ENCODE measurements around the gene INPP5K.
A peak's percentile ranks its signal among the peaks of the same experiment; 100 is the strongest.

Gene INPP5K

DNA sequence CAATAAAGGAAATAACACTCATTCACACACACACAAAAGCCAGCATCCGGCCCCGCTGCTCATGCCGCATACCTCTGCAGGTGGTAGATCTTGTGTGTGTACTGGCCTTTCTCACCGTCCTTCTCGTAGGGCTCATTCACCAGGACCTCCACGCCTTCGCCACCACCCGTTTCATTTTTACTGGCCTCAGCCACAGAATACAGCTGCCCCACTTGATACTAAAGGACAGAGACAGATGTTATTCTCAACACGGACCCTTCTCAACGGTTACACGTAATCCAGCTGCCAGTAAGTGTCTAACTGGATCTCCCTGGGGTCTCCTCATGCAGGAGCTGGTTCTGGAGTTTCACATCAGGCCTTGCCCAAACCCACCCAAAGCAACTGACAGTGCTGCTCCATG is 36.5 kb upstream of the INPP5K start:
- Histone ChIP-seq H3K9me3 (replicated peaks in 1 of 2; ENCODE audit: control insufficient read depth in 2 of 2, insufficient read depth in 1 of 2, low read depth in 1 of 2, low read length in 2 of 2) (no peaks in the 10 kb centered on the region), H2BK15ac (ENCODE audit: low read length) (no peak overlapping the region), H3K14ac (ENCODE audit: low read length) (no peak overlapping the region), H3K9ac (ENCODE audit: low read depth, low read length, poor library complexity) (peak overlapping the region; percentile 32), H2BK120ac (ENCODE audit: low read depth, low read length) (no peak overlapping the region), H3K27me3 (ENCODE audit: control insufficient read depth in 3 of 3, insufficient read depth in 3 of 3, low read depth in 1 of 3, low read length in 3 of 3) (no peaks in the 10 kb centered on the region), H3K4me1 (ENCODE audit: control insufficient read depth in 2 of 2, insufficient read depth in 1 of 2, low read depth in 1 of 2, low read length in 2 of 2) (peaks cover 0 to 3% of the 10 kb centered on the region in 2 donors), H3K27ac (replicated peaks; ENCODE audit: low read length) (no peak overlapping the region), H2BK12ac (ENCODE audit: low read length) (no peak overlapping the region), H3K4me3 (ENCODE audit: low read length in 2 of 2) (no peak overlapping the region), H4K8ac (ENCODE audit: low read depth, low read length) (no peak overlapping the region), H3K23ac (ENCODE audit: low read depth, low read length, poor library complexity) (no peak overlapping the region), H4K91ac (ENCODE audit: low read depth, low read length, poor library complexity) (no peak overlapping the region), H2AFZ (ENCODE audit: low read length) (no peak overlapping the region), H3K4me2 (ENCODE audit: insufficient read depth, low read length, poor library complexity, severe bottlenecking) (no peak overlapping the region), H3K36me3 (replicated peaks in 1 of 2; ENCODE audit: control insufficient read depth in 2 of 2, insufficient read depth in 2 of 2, low read length in 2 of 2) (peaks cover 27 to 92% of the 10 kb centered on the region in 2 donors), H3K4ac (ENCODE audit: low read length) (no peak overlapping the region), H2AK5ac (ENCODE audit: low read depth, low read length) (no peak overlapping the region), H2BK5ac (ENCODE audit: low read length) (no peak overlapping the region), H3K18ac (ENCODE audit: low read length) (no peak overlapping the region), H3K79me1 (ENCODE audit: low read depth, low read length) (peaks cover 7% of the 10 kb centered on the region)
- no CpG with 5 or more reads among the region's 11 CpGs for WGBS, 2 donors (ENCODE audit: extremely low coverage in 2 of 2, insufficient read length in 2 of 2, insufficient replicate concordance in 1 of 2)
- DNase-seq (ENCODE audit: low spot score) = no peak

- no peak overlapping the region for H3K4ac ChIP-seq (ENCODE audit: low read length)
- no peak overlapping the region for H2BK5ac ChIP-seq (ENCODE audit: low read length)
- no peak overlapping the region for H4K8ac ChIP-seq (ENCODE audit: low read depth, low read length)
- no peak overlapping the region for H2AFZ ChIP-seq (ENCODE audit: low read length)
- no peak overlapping the region for H2BK12ac ChIP-seq (ENCODE audit: low read length)
- peak overlapping the region in 1 of 2 donors; percentile 39 for H3K4me3 ChIP-seq (ENCODE audit: low read length in 2 of 2)
- no CpG with 5 or more reads among the region's 12 CpGs for WGBS, 2 donors (ENCODE audit: extremely low coverage in 2 of 2, insufficient read length in 2 of 2, insufficient replicate concordance in 1 of 2)
- H3K14ac ChIP-seq (ENCODE audit: low read length) = no peak overlapping the region
- peaks cover 0 to 3% of the 10 kb centered on the region in 2 donors for H3K4me1 ChIP-seq (ENCODE audit: control insufficient read depth in 2 of 2, insufficient read depth in 1 of 2, low read depth in 1 of 2, low read length in 2 of 2)
- no peak overlapping the region for H2BK15ac ChIP-seq (ENCODE audit: low read length)
- no peak overlapping the region for H3K18ac ChIP-seq (ENCODE audit: low read length)
- H2BK120ac ChIP-seq (ENCODE audit: low read depth, low read length) = no peak overlapping the region
- no peak overlapping the region for H3K4me2 ChIP-seq (ENCODE audit: insufficient read depth, low read length, poor library complexity, severe bottlenecking)
- no peak overlapping the region for H3K23ac ChIP-seq (ENCODE audit: low read depth, low read length, poor library complexity)
- peaks cover 26 to 90% of the 10 kb centered on the region in 2 donors for H3K36me3 ChIP-seq (replicated peaks in 1 of 2; ENCODE audit: control insufficient read depth in 2 of 2, insufficient read depth in 2 of 2, low read length in 2 of 2)
- H3K27me3 ChIP-seq (ENCODE audit: control insufficient read depth in 3 of 3, insufficient read depth in 3 of 3, low read depth in 1 of 3, low read length in 3 of 3) = no peaks in the 10 kb centered on the region
- H2AK5ac ChIP-seq (ENCODE audit: low read depth, low read length) = no peak overlapping the region
- no peaks in the 10 kb centered on the region for H3K9me3 ChIP-seq (replicated peaks in 1 of 2; ENCODE audit: control insufficient read depth in 2 of 2, insufficient read depth in 1 of 2, low read depth in 1 of 2, low read length in 2 of 2)
- no peak overlapping the region for H3K27ac ChIP-seq (replicated peaks; ENCODE audit: low read length)
- H3K79me1 ChIP-seq (ENCODE audit: low read depth, low read length) = peaks cover 7% of the 10 kb centered on the region
- no peak overlapping the region for H4K91ac ChIP-seq (ENCODE audit: low read depth, low read length, poor library complexity)
- DNase-seq (ENCODE audit: low spot score) = no peak
- no peak overlapping the region for H3K9ac ChIP-seq (ENCODE audit: low read depth, low read length, poor library complexity)
Observed at GRCh38 chr17:1551741-1552140, 35.3 kb upstream of the INPP5K start.

DNA sequence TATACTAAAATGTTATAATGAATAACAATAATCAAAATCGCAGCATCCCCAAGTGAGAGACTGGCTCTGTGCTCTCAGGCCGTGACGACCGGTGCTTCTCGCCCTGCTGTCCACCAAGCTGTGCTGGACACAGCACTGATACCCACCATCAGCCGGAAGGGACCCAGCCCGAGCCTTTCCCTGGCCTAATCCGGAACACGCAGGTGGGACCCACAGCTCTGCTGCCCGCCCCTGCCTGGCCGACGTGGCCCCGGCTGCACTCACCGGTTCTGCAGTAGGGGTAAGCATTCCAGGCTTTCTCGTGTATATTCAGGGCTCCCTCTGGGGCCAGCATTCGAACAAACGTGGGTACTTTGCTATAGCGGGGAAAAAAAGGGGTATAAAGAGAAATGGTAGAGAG is 31.6 kb upstream of the INPP5K start:
- no peak for DNase-seq (ENCODE audit: low spot score)
- H3K4me2 ChIP-seq (ENCODE audit: insufficient read depth, low read length, poor library complexity, severe bottlenecking) = no peak overlapping the region
- H3K4ac ChIP-seq (ENCODE audit: low read length) = no peak overlapping the region
- H2AFZ ChIP-seq (ENCODE audit: low read length) = no peak overlapping the region
- H2BK15ac ChIP-seq (ENCODE audit: low read length) = no peak overlapping the region
- H2BK5ac ChIP-seq (ENCODE audit: low read length) = no peak overlapping the region
- no peaks in the 10 kb centered on the region for H3K9me3 ChIP-seq (replicated peaks in 1 of 2; ENCODE audit: control insufficient read depth in 2 of 2, insufficient read depth in 1 of 2, low read depth in 1 of 2, low read length in 2 of 2)
- H3K27me3 ChIP-seq (ENCODE audit: control insufficient read depth in 3 of 3, insufficient read depth in 3 of 3, low read depth in 1 of 3, low read length in 3 of 3) = no peaks in the 10 kb centered on the region
- H3K14ac ChIP-seq (ENCODE audit: low read length) = no peak overlapping the region
- no peak overlapping the region for H2BK12ac ChIP-seq (ENCODE audit: low read length)
- peaks cover 0 to 2% of the 10 kb centered on the region in 2 donors for H3K4me1 ChIP-seq (ENCODE audit: control insufficient read depth in 2 of 2, insufficient read depth in 1 of 2, low read depth in 1 of 2, low read length in 2 of 2)
- H3K4me3 ChIP-seq (ENCODE audit: low read length in 2 of 2) = no peak overlapping the region
- H4K8ac ChIP-seq (ENCODE audit: low read depth, low read length) = no peak overlapping the region
- no peak overlapping the region for H4K91ac ChIP-seq (ENCODE audit: low read depth, low read length, poor library complexity)
- H3K9ac ChIP-seq (ENCODE audit: low read depth, low read length, poor library complexity) = no peak overlapping the region
- H2BK120ac ChIP-seq (ENCODE audit: low read depth, low read length) = no peak overlapping the region
- peaks cover 28 to 89% of the 10 kb centered on the region in 2 donors for H3K36me3 ChIP-seq (replicated peaks in 1 of 2; ENCODE audit: control insufficient read depth in 2 of 2, insufficient read depth in 2 of 2, low read length in 2 of 2)
- peak overlapping the region; percentile 25 for H3K23ac ChIP-seq (ENCODE audit: low read depth, low read length, poor library complexity)
- H2AK5ac ChIP-seq (ENCODE audit: low read depth, low read length) = no peak overlapping the region
- no peak overlapping the region for H3K27ac ChIP-seq (replicated peaks; ENCODE audit: low read length)
- peaks cover 1% of the 10 kb centered on the region for H3K79me1 ChIP-seq (ENCODE audit: low read depth, low read length)
- no CpG with 5 or more reads among the region's 18 CpGs for WGBS, 2 donors (ENCODE audit: extremely low coverage in 2 of 2, insufficient read length in 2 of 2, insufficient replicate concordance in 1 of 2)
- no peak overlapping the region for H3K18ac ChIP-seq (ENCODE audit: low read length)

GRCh38 chr17:1546292-1546922 is 30.0 kb upstream of the INPP5K start:
- Histone ChIP-seq H3K18ac (ENCODE audit: low read length) (no peak overlapping the region), H2BK5ac (ENCODE audit: low read length) (no peak overlapping the region), H3K14ac (ENCODE audit: low read length) (no peak overlapping the region), H2AK5ac (ENCODE audit: low read depth, low read length) (no peak overlapping the region), H2BK120ac (ENCODE audit: low read depth, low read length) (no peak overlapping the region), H3K4me1 (ENCODE audit: control insufficient read depth in 2 of 2, insufficient read depth in 1 of 2, low read depth in 1 of 2, low read length in 2 of 2) (peaks cover 0 to 4% of the 10 kb centered on the region in 2 donors), H3K79me1 (ENCODE audit: low read depth, low read length) (peaks cover 1% of the 10 kb centered on the region), H4K91ac (ENCODE audit: low read depth, low read length, poor library complexity) (no peak overlapping the region), H3K4me3 (ENCODE audit: low read length in 2 of 2) (no peak overlapping the region), H2AFZ (ENCODE audit: low read length) (no peak overlapping the region), H3K9ac (ENCODE audit: low read depth, low read length, poor library complexity) (no peak overlapping the region), H3K9me3 (replicated peaks in 1 of 2; ENCODE audit: control insufficient read depth in 2 of 2, insufficient read depth in 1 of 2, low read depth in 1 of 2, low read length in 2 of 2) (no peaks in the 10 kb centered on the region), H3K27me3 (ENCODE audit: control insufficient read depth in 3 of 3, insufficient read depth in 3 of 3, low read depth in 1 of 3, low read length in 3 of 3) (no peaks in the 10 kb centered on the region), H3K36me3 (replicated peaks in 1 of 2; ENCODE audit: control insufficient read depth in 2 of 2, insufficient read depth in 2 of 2, low read length in 2 of 2) (peaks cover 20 to 89% of the 10 kb centered on the region in 2 donors), H3K27ac (replicated peaks; ENCODE audit: low read length) (no peak overlapping the region), H4K8ac (ENCODE audit: low read depth, low read length) (no peak overlapping the region), H3K23ac (ENCODE audit: low read depth, low read length, poor library complexity) (no peak overlapping the region), H3K4ac (ENCODE audit: low read length) (no peak overlapping the region), H2BK15ac (ENCODE audit: low read length) (no peak overlapping the region), H3K4me2 (ENCODE audit: insufficient read depth, low read length, poor library complexity, severe bottlenecking) (no peak overlapping the region), H2BK12ac (ENCODE audit: low read length) (no peak overlapping the region)
- DNase-seq (ENCODE audit: low spot score) = no peak
- no CpG with 5 or more reads among the region's 6 CpGs for WGBS, 2 donors (ENCODE audit: extremely low coverage in 2 of 2, insufficient read length in 2 of 2, insufficient replicate concordance in 1 of 2)
